DMS114 treated with DMSO at 0.1 percent for 48 hours (cell line): ENCODE measurements around the gene MAP6.

ENCODE experiments used
- DNase-seq: peaks from one replicate; lab custom pipeline; 2025; ENCODE audit not compliant: unreplicated experiment; lab: John Stamatoyannopoulos, UW

The MAP6 gene

GRCh38 chr11:75632450-75632849 lies 36.4 kb downstream of the MAP6 start:
- DNase-seq: no peak

DNA sequence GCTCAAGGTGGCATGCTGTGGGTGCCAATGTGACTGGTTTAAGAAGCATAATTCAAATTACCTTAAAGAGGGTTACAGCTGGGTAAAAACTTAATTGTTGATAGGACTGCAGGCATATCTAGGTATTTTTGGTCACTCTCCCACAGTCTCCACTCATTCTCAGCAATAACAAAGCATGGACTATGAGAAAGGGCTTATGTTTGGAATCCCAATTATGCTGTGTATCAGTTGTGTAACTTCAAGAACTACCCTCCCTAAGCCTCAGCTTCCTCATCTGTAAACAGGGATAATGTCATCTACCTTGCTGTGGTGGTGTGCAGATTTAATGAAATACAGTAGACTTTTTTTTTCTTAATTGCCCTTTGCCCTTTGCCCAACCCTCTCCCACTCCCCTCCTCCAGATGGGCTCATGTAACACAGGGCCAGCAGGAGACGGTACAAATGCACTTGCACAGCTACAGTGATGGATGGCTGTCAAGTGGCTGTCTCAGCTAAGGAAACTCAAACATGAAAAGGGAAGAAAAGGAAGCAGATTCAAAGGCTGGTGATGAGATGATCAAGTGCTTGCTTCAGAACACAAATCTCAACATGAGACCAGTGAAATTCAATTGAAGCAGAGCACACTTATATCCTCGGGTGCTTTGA lies 37.6 kb downstream of the MAP6 start:
- no peak for DNase-seq

DNA sequence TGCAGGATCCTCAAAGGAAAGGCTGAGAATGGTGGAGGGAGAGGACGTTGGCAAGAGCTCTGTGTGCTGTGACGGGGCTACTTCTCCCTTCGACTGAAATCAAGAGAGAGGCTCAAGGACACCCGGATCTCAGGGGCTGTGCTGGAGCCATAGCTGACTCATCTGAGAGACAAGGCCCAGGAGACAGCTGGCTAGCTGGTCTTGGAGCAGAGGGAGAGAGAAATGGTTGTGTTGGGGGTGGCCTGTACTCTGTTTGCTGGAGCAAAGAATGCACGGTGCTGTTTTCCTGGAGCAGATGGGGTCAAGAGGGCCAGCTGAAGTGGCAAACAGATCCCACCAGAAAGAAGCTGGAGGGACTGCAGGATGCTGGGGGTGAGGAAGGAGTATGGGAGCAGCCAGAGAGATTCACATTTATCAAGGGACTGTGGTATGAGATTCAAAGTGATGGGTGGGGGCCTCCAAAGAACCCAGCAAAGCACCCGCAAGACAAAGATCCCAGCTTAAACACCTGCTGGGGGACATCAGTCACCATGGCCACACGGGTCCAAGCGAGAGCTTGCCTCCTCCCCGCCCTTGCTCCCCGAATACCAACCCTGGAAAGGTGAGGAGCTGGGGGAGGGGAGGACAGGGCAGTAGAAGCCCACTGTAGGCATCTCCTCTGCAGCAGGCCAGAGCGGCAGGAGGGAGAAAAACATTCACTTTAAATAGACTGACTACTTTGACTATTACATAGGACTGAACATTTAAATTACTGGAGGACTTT lies 40.8 kb downstream of the MAP6 start:
- no peak for DNase-seq

- DNase-seq: no peak
Observed at GRCh38 chr11:75626889-75627529, 41.8 kb downstream of the MAP6 start.

GRCh38 chr11:75625991-75626888 lies 42.6 kb downstream of the MAP6 start:
- DNase-seq: no peak

GRCh38 chr11:75625021-75625420 lies 43.8 kb downstream of the MAP6 start:
- no peak for DNase-seq

GRCh38 chr11:75616281-75616680 lies 52.6 kb downstream of the MAP6 start:
- no peak for DNase-seq

- DNase-seq: no peak
Observed at GRCh38 chr11:75615751-75616150, 53.1 kb downstream of the MAP6 start.

DNA sequence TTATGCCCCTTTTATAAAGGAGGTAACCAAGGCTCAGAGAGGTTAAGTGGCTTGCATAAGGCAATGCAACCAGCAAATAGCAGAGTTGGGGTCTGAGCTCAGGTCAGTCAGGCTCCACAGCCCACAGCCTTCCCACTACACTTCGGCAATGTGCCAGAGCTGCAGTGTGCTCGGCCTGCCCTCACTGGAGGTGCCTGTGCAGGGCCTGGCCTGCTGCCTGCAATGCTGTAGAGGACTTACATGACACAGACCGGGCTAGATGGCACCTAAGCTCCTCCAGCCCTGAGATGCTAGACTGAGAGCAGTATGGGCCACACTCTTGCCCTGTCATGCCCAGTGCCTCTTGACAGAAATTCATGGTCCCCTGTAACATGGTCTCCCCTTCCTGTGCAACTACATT lies 57.0 kb downstream of the MAP6 start:
- no peak for DNase-seq

- DNase-seq: no peak
Observed at GRCh38 chr11:75606099-75606498, 62.7 kb downstream of the MAP6 start.

- no peak for DNase-seq
Observed at GRCh38 chr11:75603791-75604736, 64.8 kb downstream of the MAP6 start.

DNA sequence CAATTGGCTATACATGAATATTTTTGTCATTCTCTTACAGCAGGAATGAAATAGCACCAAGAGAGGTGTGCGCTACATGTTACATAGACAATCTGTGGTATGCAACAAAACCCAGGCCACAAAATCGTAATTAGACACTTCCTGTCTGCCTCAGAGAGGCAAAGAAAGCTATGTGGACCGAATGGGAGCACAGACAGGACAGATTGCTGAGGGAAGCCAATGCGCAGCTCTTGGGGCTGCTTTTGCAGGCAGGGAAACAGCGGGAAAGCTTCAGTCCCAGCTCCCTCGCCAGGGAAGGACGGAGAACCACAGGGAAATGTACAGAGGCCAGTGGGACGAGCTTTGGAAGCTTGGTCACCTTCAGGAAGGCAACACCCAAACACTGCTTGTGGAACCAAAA lies 65.9 kb downstream of the MAP6 start:
- no peak for DNase-seq

- no peak for DNase-seq
Observed at GRCh38 chr11:75601494-75601893, 67.3 kb downstream of the MAP6 start.

GRCh38 chr11:75600356-75600755 lies 68.5 kb downstream of the MAP6 start:
- no peak for DNase-seq

GRCh38 chr11:75598900-75599299 lies 69.9 kb downstream of the MAP6 start:
- no peak for DNase-seq

GRCh38 chr11:75598264-75598663 lies 70.6 kb downstream of the MAP6 start:
- no peak for DNase-seq

DNA sequence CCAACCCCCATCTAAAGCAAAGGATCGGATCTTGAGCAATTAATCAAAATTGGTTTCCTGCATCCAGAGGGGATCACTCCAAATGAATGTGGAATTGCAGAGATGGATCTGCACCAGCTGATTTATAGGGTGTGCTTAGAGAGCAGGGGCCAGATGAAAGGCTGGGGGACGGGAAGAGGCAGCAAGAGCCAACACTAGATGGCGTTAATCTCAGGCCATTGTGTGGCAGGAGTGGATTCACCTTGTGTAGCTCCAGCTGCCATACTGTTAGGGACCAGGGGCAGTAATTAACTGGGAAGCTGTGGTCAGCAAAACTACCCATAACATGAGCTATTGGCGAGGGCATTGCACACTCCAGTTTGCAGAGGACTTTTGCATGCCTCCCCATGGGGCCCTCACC lies 71.2 kb downstream of the MAP6 start:
- DNase-seq: no peak

- DNase-seq: no peak
Observed at GRCh38 chr11:75596914-75597313, 71.9 kb downstream of the MAP6 start.

GRCh38 chr11:75595429-75595828 lies 73.4 kb downstream of the MAP6 start:
- DNase-seq: no peak

DNA sequence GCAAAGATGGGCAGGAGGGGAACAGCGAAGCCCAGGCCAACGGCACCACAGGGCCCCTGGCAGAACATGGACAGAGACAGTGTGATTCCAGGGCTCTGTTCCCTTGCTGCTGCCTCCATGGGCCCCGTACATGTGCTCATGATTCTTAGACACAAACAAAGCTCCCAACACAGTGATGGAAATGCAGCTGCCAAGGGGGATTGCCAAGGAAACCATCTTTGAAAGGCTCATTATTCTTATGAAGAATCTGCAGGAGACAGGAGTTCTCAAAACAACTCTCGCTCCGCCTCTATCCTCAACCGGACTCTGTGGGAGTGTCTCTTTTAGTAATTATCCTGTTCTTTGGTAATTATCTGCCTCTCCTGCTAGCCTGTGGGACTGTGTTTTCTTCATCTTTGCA lies 74.6 kb downstream of the MAP6 start:
- no peak for DNase-seq
